Spinal cord (tissue), 10 donors: Measurements from ENCODE around the gene GIGYF2. TPM values are rescaled to one million over a fixed set of nuclear protein-coding genes. Genes with fewer than 3 reads are reported as not detected.

Source experiments
- DNase-seq, 6 donors: peaks; one replicate each; pipeline versions ENCODE4 v3.0.0 to v3.0.0-alpha.2; 2013 to 2015; ENCODE audit warnings: low spot score in 6 of 6, low read depth in 4 of 6
- H3K27ac ChIP-seq: one replicate; pipeline ENCODE4 v1.5.1; 2013; ENCODE audit warnings: low read depth, low read length, control low read depth
- H3K27me3 ChIP-seq: one replicate; pipeline ENCODE4 v1.6.1; 2013; ENCODE audit warnings: low read length; ENCODE audit not compliant: control insufficient read depth, insufficient read depth
- H3K36me3 ChIP-seq: one replicate; pipeline ENCODE4 v1.6.1; 2013; ENCODE audit warnings: low read length; ENCODE audit not compliant: control insufficient read depth, insufficient read depth
- H3K4me1 ChIP-seq: one replicate; pipeline ENCODE4 v1.6.1; 2013; ENCODE audit warnings: low read length; ENCODE audit not compliant: control insufficient read depth, insufficient read depth
- H3K4me3 ChIP-seq: one replicate; pipeline ENCODE4 v1.5.1; 2013; ENCODE audit warnings: low read depth, low read length, control low read depth
- H3K9me3 ChIP-seq: one replicate; pipeline ENCODE4 v1.6.1; 2013; ENCODE audit warnings: low read length; ENCODE audit not compliant: control insufficient read depth, insufficient read depth
- WGBS: methylation state at CpG from one replicate; pipeline ENCODE4 v1.1.5; 2013; ENCODE audit warnings: missing lambda C conversion rate; ENCODE audit not compliant: insufficient coverage; 5-methylcytosine and 5-hydroxymethylcytosine counted together
- polyA plus RNA-seq, 2 donors: library from polyadenylated mRNA; unstranded; fragments of 120-200 nt; gene quantifications; one replicate each; pipeline ENCODE4 v1.2.1, GENCODE V29; 2013; ENCODE audit not compliant: insufficient read length in 2 of 2
- total RNA-seq, 2 donors: library from RNA; depleted of rRNA in 1 of 2; stranded (reverse); fragments of 120-200 nt in 1 of 2; fragments of >200 nt in 1 of 2; gene quantifications; one replicate each; pipeline versions ENCODE4 v1.2.3 to v1.2.4, GENCODE V29; 2013 to 2014
- donor health status: healthy.

The GIGYF2 gene
- total and polyA plus RNA-seq, 4 donors, result 38.9 to 98.7 (median 65.5) TPM

- H3K27ac ChIP-seq, result no peak overlapping the region
- no peak for DNase-seq
- H3K27me3 ChIP-seq, result no peaks in the 10 kb centered on the region
- H3K36me3 ChIP-seq, result peaks cover 60% of the 10 kb centered on the region
- H3K9me3 ChIP-seq, result no peaks in the 10 kb centered on the region
- H3K4me3 ChIP-seq, result no peak overlapping the region
- peaks cover 39% of the 10 kb centered on the region for H3K4me1 ChIP-seq
- 91% methylated on average over 13 of the region's 13 CpGs for WGBS
Measured at GRCh38 chr2:232877940-232878511, 180.9 kb downstream of the GIGYF2 start.

- DNase-seq, result no peak
- Histone ChIP-seq H3K36me3 (peaks cover 63% of the 10 kb centered on the region), H3K27ac (no peak overlapping the region), H3K4me1 (peaks cover 29% of the 10 kb centered on the region), H3K9me3 (no peaks in the 10 kb centered on the region), H3K27me3 (no peaks in the 10 kb centered on the region), H3K4me3 (no peak overlapping the region)
- 87% methylated on average over 13 of the region's 20 CpGs for WGBS
Measured at GRCh38 chr2:232878855-232879617, 181.9 kb downstream of the GIGYF2 start.

- no peak overlapping the region for H3K4me3 ChIP-seq
- 91% methylated on average over 17 of the region's 21 CpGs for WGBS
- H3K36me3 ChIP-seq, result peaks cover 67% of the 10 kb centered on the region
- H3K9me3 ChIP-seq, result no peaks in the 10 kb centered on the region
- peaks cover 25% of the 10 kb centered on the region for H3K4me1 ChIP-seq
- H3K27me3 ChIP-seq, result no peaks in the 10 kb centered on the region
- H3K27ac ChIP-seq, result no peak overlapping the region
- DNase-seq, result no peak
Measured at GRCh38 chr2:232879618-232880494, 182.7 kb downstream of the GIGYF2 start.

GRCh38 chr2:232880764-232881351 lies 183.7 kb downstream of the GIGYF2 start:
- H3K4me1 ChIP-seq, result peaks cover 17% of the 10 kb centered on the region
- H3K4me3 ChIP-seq, result no peak overlapping the region
- H3K27me3 ChIP-seq, result no peaks in the 10 kb centered on the region
- no peak for DNase-seq
- 80% methylated on average over 15 of the region's 17 CpGs for WGBS
- H3K9me3 ChIP-seq, result no peaks in the 10 kb centered on the region
- H3K36me3 ChIP-seq, result peaks cover 77% of the 10 kb centered on the region
- no peak overlapping the region for H3K27ac ChIP-seq

- Histone ChIP-seq H3K27ac (no peak overlapping the region), H3K27me3 (no peaks in the 10 kb centered on the region), H3K4me3 (no peak overlapping the region), H3K9me3 (no peaks in the 10 kb centered on the region), H3K36me3 (peaks cover 88% of the 10 kb centered on the region), H3K4me1 (peaks cover 12% of the 10 kb centered on the region)
- DNase-seq, result no peak
- WGBS, result 93% methylated on average over 17 of the region's 17 CpGs
Measured at GRCh38 chr2:232882085-232882484, 185.0 kb downstream of the GIGYF2 start.

- H3K27ac ChIP-seq, result no peak overlapping the region
- H3K4me1 ChIP-seq, result peaks cover 7% of the 10 kb centered on the region
- DNase-seq, result no peak
- H3K36me3 ChIP-seq, result peaks cover 94% of the 10 kb centered on the region
- no peaks in the 10 kb centered on the region for H3K27me3 ChIP-seq
- H3K9me3 ChIP-seq, result no peaks in the 10 kb centered on the region
- WGBS, result 95% methylated on average over 15 of the region's 20 CpGs
- H3K4me3 ChIP-seq, result no peak overlapping the region
Measured at GRCh38 chr2:232882505-232883115, 185.5 kb downstream of the GIGYF2 start.

GRCh38 chr2:232883116-232883721 lies 186.1 kb downstream of the GIGYF2 start:
- no peaks in the 10 kb centered on the region for H3K27me3 ChIP-seq
- peaks cover 1% of the 10 kb centered on the region for H3K4me1 ChIP-seq
- H3K36me3 ChIP-seq, result peaks cover 89% of the 10 kb centered on the region
- no peak overlapping the region for H3K4me3 ChIP-seq
- no peak for DNase-seq
- no peak overlapping the region for H3K27ac ChIP-seq
- 95% methylated on average over 29 of the region's 29 CpGs for WGBS
- H3K9me3 ChIP-seq, result no peaks in the 10 kb centered on the region

GRCh38 chr2:232884001-232884421 lies 186.9 kb downstream of the GIGYF2 start:
- Histone ChIP-seq H3K27ac (no peak overlapping the region), H3K4me1 (no peaks in the 10 kb centered on the region), H3K9me3 (no peaks in the 10 kb centered on the region), H3K36me3 (peaks cover 86% of the 10 kb centered on the region), H3K4me3 (no peak overlapping the region), H3K27me3 (no peaks in the 10 kb centered on the region)
- no peak for DNase-seq
- 89% methylated on average over 10 of the region's 11 CpGs for WGBS
